ENCODE data around the gene ELAVL4. TPM values are rescaled to one million over a fixed set of nuclear protein-coding genes. Genes with fewer than 3 reads are reported as not detected.

ELAVL4 gene
- total and polyA plus RNA-seq, 2 donors from 2014 or later, result not detected

DNA sequence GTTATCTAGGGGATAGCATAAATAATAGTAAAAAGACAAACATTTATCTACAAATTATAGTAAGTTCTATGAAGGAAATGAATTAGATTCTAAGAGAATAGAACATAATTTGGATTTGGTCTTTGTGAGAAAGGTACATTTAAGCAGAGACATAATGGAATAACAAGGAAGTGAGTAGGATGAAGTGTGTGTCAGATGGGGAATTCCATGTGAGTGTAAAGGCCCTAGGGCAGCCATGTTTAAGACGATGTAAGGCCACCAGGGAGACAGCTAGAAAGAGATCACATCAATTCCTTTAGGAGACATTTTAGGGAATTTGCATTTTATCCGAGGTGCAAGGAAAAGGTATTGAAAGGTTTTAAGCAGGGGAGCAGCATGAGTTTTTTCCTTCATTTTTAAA lies 33.8 kb upstream of the ELAVL4 start:
- H3K9me3 ChIP-seq (ENCODE audit: control insufficient read depth in 2 of 3, insufficient read depth in 1 of 3, low read length in 3 of 3), result no peaks in the 10 kb centered on the region
- no peaks in the 10 kb centered on the region for H3K36me3 ChIP-seq (ENCODE audit: control insufficient read depth in 2 of 3, insufficient read depth in 3 of 3, low read length in 3 of 3)
- no peak overlapping the region for H3K9ac ChIP-seq (ENCODE audit: low read length in 3 of 3)
- no peak for FAIRE-seq
- no peaks in the 10 kb centered on the region for H3K27me3 ChIP-seq (ENCODE audit: control insufficient read depth, insufficient read depth, low read length)
- no peak overlapping the region for H3K27ac ChIP-seq (ENCODE audit: low read depth in 2 of 2, low read length in 2 of 2)
- TF ChIP-seq, protein P1, sequence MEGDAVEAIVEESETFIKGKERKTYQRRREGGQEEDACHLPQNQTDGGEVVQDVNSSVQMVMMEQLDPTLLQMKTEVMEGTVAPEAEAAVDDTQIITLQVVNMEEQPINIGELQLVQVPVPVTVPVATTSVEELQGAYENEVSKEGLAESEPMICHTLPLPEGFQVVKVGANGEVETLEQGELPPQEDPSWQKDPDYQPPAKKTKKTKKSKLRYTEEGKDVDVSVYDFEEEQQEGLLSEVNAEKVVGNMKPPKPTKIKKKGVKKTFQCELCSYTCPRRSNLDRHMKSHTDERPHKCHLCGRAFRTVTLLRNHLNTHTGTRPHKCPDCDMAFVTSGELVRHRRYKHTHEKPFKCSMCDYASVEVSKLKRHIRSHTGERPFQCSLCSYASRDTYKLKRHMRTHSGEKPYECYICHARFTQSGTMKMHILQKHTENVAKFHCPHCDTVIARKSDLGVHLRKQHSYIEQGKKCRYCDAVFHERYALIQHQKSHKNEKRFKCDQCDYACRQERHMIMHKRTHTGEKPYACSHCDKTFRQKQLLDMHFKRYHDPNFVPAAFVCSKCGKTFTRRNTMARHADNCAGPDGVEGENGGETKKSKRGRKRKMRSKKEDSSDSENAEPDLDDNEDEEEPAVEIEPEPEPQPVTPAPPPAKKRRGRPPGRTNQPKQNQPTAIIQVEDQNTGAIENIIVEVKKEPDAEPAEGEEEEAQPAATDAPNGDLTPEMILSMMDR (IDR thresholded peaks at IDR 0.05; ENCODE audit: borderline replicate concordance, extremely low read depth, insufficient read depth), result no peak
- no peak for DNase-seq
- no peaks in the 10 kb centered on the region for H3K4me1 ChIP-seq (ENCODE audit: control insufficient read depth in 2 of 3, insufficient read depth in 2 of 3, low read depth in 1 of 3, low read length in 3 of 3)
- intact Hi-C loops (cut with DNase I), result no loop called here
- H3K4me3 ChIP-seq (ENCODE audit: low read length in 3 of 3), result no peak overlapping the region

DNA sequence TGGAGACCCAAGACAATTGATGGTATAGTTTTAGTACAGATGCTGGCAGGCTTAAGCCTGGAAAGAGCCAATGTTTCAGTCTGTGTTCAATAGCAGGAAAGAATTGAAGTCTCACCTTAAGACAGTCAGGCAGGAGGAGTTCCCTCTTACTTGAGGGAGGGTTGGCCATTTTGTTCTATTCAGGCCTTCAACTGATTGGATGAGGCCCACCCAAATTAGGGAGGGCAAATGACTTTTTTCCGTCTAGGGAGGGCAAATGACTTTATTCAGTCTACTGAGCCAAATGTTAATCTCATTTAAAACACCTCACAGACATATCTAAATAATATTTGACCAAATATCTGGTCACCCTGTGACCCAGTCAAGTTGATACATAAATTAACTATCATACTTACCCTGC lies 31.4 kb upstream of the ELAVL4 start:
- H3K27me3 ChIP-seq (ENCODE audit: control insufficient read depth, insufficient read depth, low read length), result no peaks in the 10 kb centered on the region
- no peak overlapping the region for H3K9ac ChIP-seq (ENCODE audit: low read length in 3 of 3)
- H3K27ac ChIP-seq (ENCODE audit: low read depth in 2 of 2, low read length in 2 of 2), result no peak overlapping the region
- TF ChIP-seq, protein P1 (IDR thresholded peaks at IDR 0.05; ENCODE audit: borderline replicate concordance, extremely low read depth, insufficient read depth), result no peak
- FAIRE-seq, result no peak
- H3K4me3 ChIP-seq (ENCODE audit: low read length in 3 of 3), result no peak overlapping the region
- intact Hi-C loops (cut with DNase I), result no loop called here
- DNase-seq, result no peak
- no peaks in the 10 kb centered on the region for H3K36me3 ChIP-seq (ENCODE audit: control insufficient read depth in 2 of 3, insufficient read depth in 3 of 3, low read length in 3 of 3)
- no peaks in the 10 kb centered on the region for H3K9me3 ChIP-seq (ENCODE audit: control insufficient read depth in 2 of 3, insufficient read depth in 1 of 3, low read length in 3 of 3)
- H3K4me1 ChIP-seq (ENCODE audit: control insufficient read depth in 2 of 3, insufficient read depth in 2 of 3, low read depth in 1 of 3, low read length in 3 of 3), result no peaks in the 10 kb centered on the region

DNA sequence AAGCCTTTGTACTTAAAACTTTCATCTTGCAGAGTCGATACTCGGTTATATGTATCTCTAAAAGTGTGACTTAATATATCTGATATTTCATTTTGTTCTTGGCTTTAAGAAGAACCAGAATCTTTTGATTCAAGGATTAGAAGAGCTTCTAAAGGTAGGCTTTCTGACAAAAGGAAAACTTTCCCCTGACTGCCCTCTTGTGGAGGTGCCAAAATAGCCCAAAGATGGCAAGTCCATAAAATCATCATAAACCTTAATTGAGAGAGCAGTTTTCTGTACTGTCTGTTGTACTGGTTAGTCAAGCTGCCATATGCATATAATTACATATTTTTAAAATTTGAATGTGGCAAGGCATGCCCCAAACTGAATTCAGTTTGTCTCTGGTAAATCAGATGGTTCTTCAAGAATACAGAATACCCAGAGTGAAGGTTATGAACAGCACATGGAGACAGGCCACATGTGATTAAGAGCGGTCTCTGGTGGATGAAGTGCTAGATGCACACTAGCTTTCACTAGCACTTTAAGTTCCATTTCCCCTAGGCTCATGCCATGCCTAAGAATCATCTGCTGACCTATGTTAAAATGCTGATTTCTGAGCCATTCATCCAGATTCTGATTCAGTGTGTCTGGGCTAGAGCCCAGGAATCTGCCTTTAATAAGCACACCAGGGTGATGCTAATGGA lies 27.7 kb upstream of the ELAVL4 start:
- DNase-seq (peak in 2 of 5 donors; percentile 27 to 37), FAIRE-seq (no peak)
- TF ChIP-seq, protein P1 (IDR thresholded peaks at IDR 0.05; ENCODE audit: borderline replicate concordance, extremely low read depth, insufficient read depth), result peak; percentile 30
- no peaks in the 10 kb centered on the region for H3K9me3 ChIP-seq (ENCODE audit: control insufficient read depth in 2 of 3, insufficient read depth in 1 of 3, low read length in 3 of 3)
- intact Hi-C loops (cut with DNase I), result no loop called here
- no peak overlapping the region for H3K27ac ChIP-seq (ENCODE audit: low read depth in 2 of 2, low read length in 2 of 2)
- no peak overlapping the region for H3K4me3 ChIP-seq (ENCODE audit: low read length in 3 of 3)
- no peak overlapping the region for H3K9ac ChIP-seq (ENCODE audit: low read length in 3 of 3)
- no peaks in the 10 kb centered on the region for H3K36me3 ChIP-seq (ENCODE audit: control insufficient read depth in 2 of 3, insufficient read depth in 3 of 3, low read length in 3 of 3)
- no peaks in the 10 kb centered on the region for H3K4me1 ChIP-seq (ENCODE audit: control insufficient read depth in 2 of 3, insufficient read depth in 2 of 3, low read depth in 1 of 3, low read length in 3 of 3)
- H3K27me3 ChIP-seq (ENCODE audit: control insufficient read depth, insufficient read depth, low read length), result no peaks in the 10 kb centered on the region

DNA sequence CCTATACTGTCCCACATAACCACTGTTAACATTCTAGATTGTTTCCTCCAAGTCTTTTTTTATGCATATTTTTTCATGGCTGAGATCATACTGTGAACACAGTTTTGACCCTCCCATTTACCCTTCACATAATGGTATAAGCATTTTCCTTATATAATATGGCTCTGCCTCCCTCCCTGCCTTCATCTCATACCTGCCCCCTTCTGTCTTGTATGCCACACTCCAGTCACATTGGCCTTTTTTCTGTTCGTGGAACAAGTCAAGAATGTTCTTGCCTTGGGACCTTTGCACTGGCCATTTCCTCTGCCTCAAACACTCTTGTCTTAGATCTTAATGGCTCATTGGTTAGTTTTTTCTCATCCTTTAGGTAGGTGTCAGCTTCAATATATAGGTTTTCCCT lies 24.3 kb upstream of the ELAVL4 start:
- intact Hi-C loops (cut with DNase I), result no loop called here
- no peaks in the 10 kb centered on the region for H3K9me3 ChIP-seq (ENCODE audit: control insufficient read depth in 2 of 3, insufficient read depth in 1 of 3, low read length in 3 of 3)
- H3K36me3 ChIP-seq (ENCODE audit: control insufficient read depth in 2 of 3, insufficient read depth in 3 of 3, low read length in 3 of 3), result no peaks in the 10 kb centered on the region
- no peak overlapping the region for H3K27ac ChIP-seq (ENCODE audit: low read depth in 2 of 2, low read length in 2 of 2)
- no peak overlapping the region for H3K9ac ChIP-seq (ENCODE audit: low read length in 3 of 3)
- TF ChIP-seq, protein P1 (IDR thresholded peaks at IDR 0.05; ENCODE audit: borderline replicate concordance, extremely low read depth, insufficient read depth), result no peak
- no peak for DNase-seq
- no peaks in the 10 kb centered on the region for H3K27me3 ChIP-seq (ENCODE audit: control insufficient read depth, insufficient read depth, low read length)
- FAIRE-seq, result no peak
- H3K4me1 ChIP-seq (ENCODE audit: control insufficient read depth in 2 of 3, insufficient read depth in 2 of 3, low read depth in 1 of 3, low read length in 3 of 3), result no peaks in the 10 kb centered on the region
- no peak overlapping the region for H3K4me3 ChIP-seq (ENCODE audit: low read length in 3 of 3)
